ENCODE results near the gene FANCE.
"Not testable (repeated sequence)": the region's sequence is repeated elsewhere in the genome, so short reads cannot be mapped to it uniquely, and the experiment has no call there.

Gene FANCE

DNA sequence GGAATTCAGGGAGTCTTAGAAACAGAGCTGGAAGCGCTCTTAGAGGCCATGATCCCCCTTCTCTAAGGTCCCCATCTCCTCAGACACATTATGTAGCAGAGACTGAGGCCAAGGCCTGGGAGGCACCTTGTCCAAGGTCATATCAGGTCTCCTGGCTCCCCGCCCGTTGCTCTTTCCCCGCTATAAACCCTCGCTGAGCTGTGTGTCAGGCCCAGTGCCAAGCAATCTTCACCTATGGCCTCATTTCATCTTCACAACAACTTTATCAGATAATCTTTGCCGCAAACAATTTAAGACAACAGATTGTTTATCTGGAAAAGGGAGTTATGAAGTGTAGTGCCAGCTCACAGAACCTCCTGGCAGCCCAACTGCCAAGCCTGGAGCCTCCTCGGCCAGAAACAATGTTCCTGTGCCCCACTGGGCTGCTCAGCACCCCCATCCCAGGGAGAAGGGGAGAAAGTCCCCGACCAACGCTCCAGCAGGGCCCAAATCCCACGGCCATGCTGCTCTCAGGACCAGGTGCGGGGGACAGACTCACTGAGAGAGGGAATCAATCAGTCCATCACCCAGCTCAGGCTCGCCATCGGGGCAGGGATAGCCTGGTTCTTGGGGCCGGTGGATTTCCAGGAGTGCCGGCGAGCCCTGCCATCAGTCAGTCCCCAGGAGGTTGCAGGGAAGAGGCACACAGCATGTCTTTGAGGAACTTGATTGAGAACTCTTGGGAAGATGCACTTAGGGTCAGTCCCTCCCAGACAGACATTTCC lies 16.9 kb upstream of the FANCE start:
- no peak for DNase-seq

DNA sequence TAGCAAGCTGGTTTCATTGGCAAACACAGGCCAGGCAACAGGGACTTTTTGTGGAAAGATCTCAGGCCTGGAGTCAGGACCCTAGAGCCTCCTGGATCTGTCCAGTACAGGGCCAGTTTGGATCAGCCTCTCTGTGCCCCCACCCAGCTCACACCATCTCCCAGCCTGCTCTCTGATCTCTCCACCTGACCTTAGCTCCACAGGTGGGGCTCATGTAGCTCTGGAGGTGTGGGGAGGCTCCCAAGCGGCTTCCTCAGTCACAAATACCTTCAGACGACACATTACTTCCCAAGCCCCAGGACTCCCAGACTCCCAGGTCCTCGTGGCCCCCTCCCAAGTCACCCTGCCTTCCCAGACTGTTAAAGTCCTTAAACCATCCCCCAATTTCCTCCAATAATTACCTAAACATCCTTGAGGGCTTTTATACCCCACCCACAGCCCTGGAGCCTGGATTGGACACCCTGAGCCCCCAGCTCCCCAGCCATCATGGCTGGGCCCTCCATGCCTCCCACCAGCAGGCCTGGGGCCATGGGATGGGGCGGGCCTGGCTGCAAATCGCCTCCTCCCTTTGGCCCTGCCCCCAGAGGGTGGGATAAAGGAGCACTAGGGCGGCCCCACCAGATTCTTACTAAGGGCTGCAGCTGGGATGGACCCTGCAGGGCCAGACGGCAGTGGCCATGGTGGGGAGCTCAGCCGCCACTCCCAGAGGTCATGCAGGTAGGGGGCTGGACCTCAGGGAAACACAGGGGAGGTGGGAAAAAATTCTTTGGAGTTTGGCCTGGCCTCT lies 15.9 kb upstream of the FANCE start:
- no peak for DNase-seq

GRCh38 chr6:35438378-35439065 lies 13.6 kb upstream of the FANCE start:
- DNase-seq, result not testable (repeated sequence)

GRCh38 chr6:35439308-35439707 lies 12.8 kb upstream of the FANCE start:
- no peak for DNase-seq

GRCh38 chr6:35441205-35441604 lies 10.9 kb upstream of the FANCE start:
- no peak for DNase-seq

- no peak for DNase-seq
Measured at GRCh38 chr6:35441642-35442041, 10.5 kb upstream of the FANCE start.

GRCh38 chr6:35442693-35443092 lies 9.4 kb upstream of the FANCE start:
- no peak for DNase-seq

DNA sequence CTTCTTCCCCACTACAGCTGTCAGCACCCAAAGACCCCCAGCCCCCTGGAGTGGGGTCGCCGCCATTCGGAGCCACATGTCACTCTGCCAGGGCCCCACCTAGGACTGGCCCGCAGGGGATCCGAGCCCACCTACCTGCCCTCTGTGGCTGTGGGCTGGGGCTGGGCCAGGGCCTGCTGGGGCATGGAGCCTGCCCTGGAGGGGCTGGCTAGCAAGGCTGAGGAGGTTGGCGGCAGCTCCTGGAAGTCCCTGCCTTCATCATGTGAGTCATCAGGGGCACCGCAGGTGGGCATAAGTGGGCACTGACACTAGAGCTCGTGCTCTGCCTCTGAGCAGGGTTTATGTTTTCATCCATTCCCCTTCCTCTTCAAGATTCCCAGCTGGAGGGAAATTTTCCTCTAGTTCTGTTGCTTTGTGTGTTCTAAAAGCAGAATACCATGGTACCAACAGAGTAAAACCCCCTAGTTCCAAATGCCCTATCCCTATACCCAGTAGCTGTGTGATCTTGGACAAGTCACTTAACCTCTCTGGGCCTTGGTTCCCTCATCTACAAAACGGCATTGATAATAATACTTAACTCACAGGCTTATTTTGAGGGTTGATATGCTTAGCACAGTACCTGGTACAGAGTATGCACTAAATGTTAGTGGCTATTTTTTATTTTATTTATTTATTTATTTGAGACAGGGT lies 8.7 kb upstream of the FANCE start:
- DNase-seq, result no peak

GRCh38 chr6:35445691-35446090 lies 6.4 kb upstream of the FANCE start:
- no peak for DNase-seq

- no peak for DNase-seq
Measured at GRCh38 chr6:35448191-35448590, 3.9 kb upstream of the FANCE start.

DNA sequence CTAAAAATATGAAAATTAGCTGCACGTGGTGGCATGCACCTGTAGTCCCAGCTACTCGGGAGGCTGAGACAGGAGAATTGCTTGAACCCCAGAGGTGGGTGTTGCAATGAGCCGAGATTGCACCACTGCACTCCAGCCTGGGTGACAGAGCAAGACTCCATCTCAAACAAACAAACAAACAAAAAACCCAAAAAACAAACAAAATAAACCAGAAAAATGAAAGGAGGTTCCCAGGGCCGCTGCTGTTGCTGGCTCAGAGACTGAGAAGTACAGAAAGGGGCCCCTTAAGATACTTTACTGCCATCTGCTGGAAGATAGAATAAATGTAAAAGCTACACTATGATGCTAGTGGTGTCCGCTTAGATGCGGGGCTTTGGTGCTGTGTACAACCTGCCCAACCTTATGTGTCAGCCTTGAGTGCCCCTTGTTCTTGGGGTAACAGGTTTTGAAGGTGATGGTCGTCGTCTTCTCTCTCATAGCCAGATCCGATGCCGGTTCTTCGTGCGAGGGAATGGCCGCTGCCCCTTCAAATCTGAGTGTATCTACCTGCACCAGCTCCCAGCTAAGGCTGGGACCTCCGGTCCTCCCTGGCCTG lies 2.8 kb upstream of the FANCE start:
- peak; percentile 82 for DNase-seq

- DNase-seq, result no peak
Measured at GRCh38 chr6:35451354-35452182, 570 bp upstream of the FANCE start.

GRCh38 chr6:35453236-35453635 lies 1.1 kb downstream of the FANCE start:
- no peak for DNase-seq

- DNase-seq, result no peak
Measured at GRCh38 chr6:35454391-35455110, 2.4 kb downstream of the FANCE start.

DNA sequence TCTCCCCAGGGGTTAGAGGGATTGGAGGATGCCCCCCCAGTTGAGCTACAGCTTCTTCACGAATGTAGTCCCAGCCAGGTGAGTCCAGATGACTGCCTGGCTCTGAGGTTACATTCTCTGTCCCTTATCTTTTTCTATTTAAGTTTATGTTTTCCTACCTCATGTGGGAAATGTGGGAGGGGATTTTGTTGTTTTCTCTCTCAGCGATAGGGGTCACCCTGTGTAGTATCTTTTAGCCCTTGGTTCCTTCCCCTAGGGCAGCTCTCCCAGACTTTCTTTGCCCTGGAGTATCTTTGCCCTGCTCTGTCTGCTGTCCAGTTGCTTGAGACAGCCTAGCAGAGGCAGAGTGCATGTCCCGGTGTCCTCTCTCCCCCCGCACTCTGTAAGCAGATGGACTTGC lies 5.8 kb downstream of the FANCE start:
- no peak for DNase-seq

DNA sequence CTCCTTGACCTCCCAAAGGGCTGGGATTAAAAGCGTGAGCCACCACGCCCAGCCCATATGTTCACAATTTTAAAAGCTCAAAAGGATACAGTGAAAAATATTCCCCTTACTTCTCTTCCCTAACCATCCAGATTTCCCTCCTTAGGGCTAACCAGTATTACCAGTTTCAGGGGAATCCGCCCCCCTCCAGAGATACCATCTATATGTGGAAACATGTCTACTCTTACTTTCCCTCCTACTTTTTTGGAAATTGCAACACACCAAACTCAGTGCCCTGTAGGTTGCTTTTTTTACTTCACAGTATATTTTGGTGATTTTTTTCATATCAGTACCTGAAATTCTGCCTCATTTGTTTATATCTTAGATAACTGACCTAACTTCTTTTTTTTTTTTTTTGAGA lies 9.1 kb downstream of the FANCE start:
- no peak for DNase-seq

- no peak for DNase-seq
Measured at GRCh38 chr6:35463292-35463691, 11.2 kb downstream of the FANCE start.

- no peak for DNase-seq
Measured at GRCh38 chr6:35465646-35466045, 13.5 kb downstream of the FANCE start.

DNA sequence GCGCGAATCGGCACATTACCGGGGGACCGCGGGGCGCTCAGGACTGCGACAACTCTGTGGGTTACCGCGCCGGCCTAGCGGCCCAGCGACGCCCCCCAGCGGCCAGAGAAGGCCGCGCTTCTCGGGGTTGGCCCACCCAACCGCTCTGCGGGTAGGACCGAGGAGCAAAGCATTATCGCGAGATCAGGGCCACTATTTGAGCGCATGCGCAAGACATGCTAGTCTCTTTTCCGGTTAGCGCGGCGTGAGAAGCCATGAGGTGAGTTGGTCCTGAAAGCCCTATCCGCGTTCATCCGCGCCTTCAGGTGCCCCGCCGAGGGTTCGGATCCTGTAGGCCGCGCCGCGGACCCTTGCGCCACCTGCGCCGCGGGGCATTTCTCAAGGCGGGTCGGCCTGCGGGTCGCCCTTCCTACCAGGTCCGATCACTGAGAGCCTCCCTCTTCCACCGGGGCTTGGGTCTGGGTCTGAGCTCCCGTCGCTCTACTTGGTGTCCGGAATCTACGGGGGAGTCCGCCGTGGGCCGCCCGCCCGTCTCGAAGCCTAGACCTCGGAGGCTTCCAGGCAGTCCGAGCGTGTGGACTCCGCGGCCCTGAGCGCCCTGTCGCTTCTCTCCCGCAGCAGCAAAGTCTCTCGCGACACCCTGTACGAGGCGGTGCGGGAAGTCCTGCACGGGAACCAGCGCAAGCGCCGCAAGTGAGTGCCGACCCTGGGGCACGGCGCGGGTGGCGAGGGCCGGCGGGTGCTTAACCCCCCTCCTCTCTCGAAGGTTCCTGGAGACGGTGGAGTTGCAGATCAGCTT lies 16.2 kb downstream of the FANCE start, which contains the start of gene RPL10A:
RPL10A (plus strand) TSS at position 221 of the 799 bp plus-strand sequence; CDS start at position 255, 34 bp downstream.
- DNase-seq, result peak; percentile 98
